Transverse colon (tissue), 4 donors: ENCODE measurements around the gene RUBCNL. TPM values are rescaled to one million over a fixed set of nuclear protein-coding genes. Genes with fewer than 3 reads are reported as not detected.

Experiments
- DNase-seq: peaks from one replicate; pipeline ENCODE4 v3.0.0-alpha.2; 2019
- H3K27ac ChIP-seq, 4 donors: fragments of 200-600 bp; sonication (generic); 2 replicates each; pipeline ENCODE4 v1.5.1; 2016 to 2018; ENCODE audit warnings: inconsistent platforms in 4 of 4
- H3K27me3 ChIP-seq: fragments of 200-600 bp; sonication (generic); 2 replicates; pipeline ENCODE4 v1.5.1; 2017; ENCODE audit warnings: inconsistent platforms
- H3K36me3 ChIP-seq, 4 donors: fragments of 200-600 bp; sonication (generic); 2 replicates each; pipeline ENCODE4 v1.5.1; 2017 to 2019; ENCODE audit warnings: inconsistent platforms in 4 of 4
- H3K4me1 ChIP-seq, 4 donors: fragments of 200-600 bp; sonication (generic); 2 replicates each; pipeline ENCODE4 v1.5.1; 2017 to 2020; ENCODE audit warnings: inconsistent platforms in 4 of 4
- H3K4me3 ChIP-seq, 4 donors: fragments of 200-600 bp; sonication (generic); 1 replicate in 1 of 4; 2 replicates in 3 of 4; pipeline versions ENCODE4 v1.5.1 to v1.6.1; 2017 to 2019; ENCODE audit warnings: inconsistent platforms in 4 of 4
- H3K9me3 ChIP-seq, 2 donors: fragments of 200-600 bp; sonication (generic); 2 replicates each; pipeline ENCODE4 v1.5.1; 2017 to 2019; ENCODE audit warnings: inconsistent platforms in 2 of 2
- CTCF ChIP-seq, 5 experiments: fragments of 200-600 bp in 3 of 5; fragments of 450-650 bp in 2 of 5; sonication (generic) in 3 of 5; IDR thresholded peaks; 1 replicate in 2 of 5; 2 replicates in 3 of 5; pipeline ENCODE4 v1.5.1; 2016 to 2017; ENCODE audit warnings: antibody characterized with exemption in 5 of 5, inconsistent platforms in 3 of 5, mild to moderate bottlenecking in 2 of 5, moderate library complexity in 1 of 5
- EP300 ChIP-seq: sonication (generic); formaldehyde crosslinking; IDR thresholded peaks from one replicate; pipeline ENCODE4 v1.6.1; 2017; ENCODE audit warnings: antibody characterized with exemption, low read depth
- POLR2A ChIP-seq: fragments of 450-650 bp; IDR thresholded peaks from one replicate; pipeline ENCODE4 v1.6.1; 2016; ENCODE audit warnings: antibody characterized with exemption, mild to moderate bottlenecking, moderate library complexity
- POLR2AphosphoS5 ChIP-seq, 3 donors: sonication (generic); formaldehyde crosslinking; IDR thresholded peaks; one replicate each; pipeline ENCODE4 v1.6.1; 2016; ENCODE audit warnings: antibody characterized with exemption in 3 of 3
- WGBS, 2 donors: methylation state at CpG; one replicate each; pipeline ENCODE4 v1.1.5; 2018; ENCODE audit warnings: low coverage in 1 of 2; 5-methylcytosine and 5-hydroxymethylcytosine counted together
- in situ Hi-C, 4 donors: fragments of 200-750 bp; cut with MboI; loops; one replicate each; pipeline versions ENCODE4 v1.15.0 to v1.15.1; 2017; ENCODE audit warnings: low sequenced_read_pairs in 3 of 4, low pct_ligation_motif_present in 1 of 4, low pct_unique_long_range_greater_than_20kb in 1 of 4
- intact Hi-C: fragments of 100-400 bp; cut with DNase I; formaldehyde crosslinking; loops from one replicate; pipeline ENCODE4 v1.15.1; 2023; ENCODE audit warnings: low total_unique reads
- total RNA-seq, 4 donors: library from RNA; depleted of rRNA; stranded (reverse); fragments of >200 nt; gene quantifications; one replicate each; pipeline ENCODE4 v1.1.0, GENCODE V29; 2016

RUBCNL gene
- total RNA-seq, 4 donors from 2014 or later, result 2.8 to 27.2 (median 14.2) TPM

GRCh38 chr13:46303742-46304385 is 83.2 kb downstream of the RUBCNL start:
- TF ChIP-seq POLR2AphosphoS5 (IDR thresholded peaks at IDR 0.05), result no peak
- TF ChIP-seq EP300, result no peak
- TF ChIP-seq POLR2A, result no peak
- no peak for TF ChIP-seq CTCF (IDR thresholded peaks at IDR 0.05)
- H3K27me3 ChIP-seq, result no peaks in the 10 kb centered on the region
- H3K36me3 ChIP-seq, result no peaks in the 10 kb centered on the region
- intact Hi-C loops (no loop called here), in situ Hi-C loops (no loop called here)
- no peak overlapping the region for H3K4me3 ChIP-seq
- H3K4me1 ChIP-seq, result no peaks in the 10 kb centered on the region
- DNase-seq, result no peak
- H3K27ac ChIP-seq, result peak overlapping the region in 1 of 4 donors; percentile 16
- WGBS, 2 donors, result 52 to 59% methylated on average over 5 to 7 of the region's 7 CpGs
- no peaks in the 10 kb centered on the region for H3K9me3 ChIP-seq

GRCh38 chr13:46297361-46297811 is 89.7 kb downstream of the RUBCNL start:
- in situ Hi-C loops (no loop called here), intact Hi-C loops (no loop called here)
- Histone ChIP-seq H3K9me3 (no peaks in the 10 kb centered on the region), H3K27me3 (no peaks in the 10 kb centered on the region), H3K27ac (peak overlapping the region in 1 of 4 donors; percentile 16), H3K36me3 (no peaks in the 10 kb centered on the region), H3K4me3 (no peak overlapping the region), H3K4me1 (no peaks in the 10 kb centered on the region)
- no peak for DNase-seq
- 25 to 60% methylated on average over 1 to 3 of the region's 3 CpGs for WGBS, 2 donors
- TF ChIP-seq EP300 (no peak), POLR2AphosphoS5 (IDR thresholded peaks at IDR 0.05) (no peak), POLR2A (no peak), CTCF (IDR thresholded peaks at IDR 0.05) (no peak)

- intact Hi-C loops (no loop called here), in situ Hi-C loops (no loop called here)
- Histone ChIP-seq H3K4me3 (no peak overlapping the region), H3K27me3 (no peaks in the 10 kb centered on the region), H3K27ac (peak overlapping the region; percentile 4 to 46 (median 20)), H3K4me1 (no peaks in the 10 kb centered on the region), H3K36me3 (no peaks in the 10 kb centered on the region), H3K9me3 (no peaks in the 10 kb centered on the region)
- no peak for DNase-seq
- TF ChIP-seq POLR2A (no peak), CTCF (IDR thresholded peaks at IDR 0.05) (no peak), EP300 (no peak), POLR2AphosphoS5 (IDR thresholded peaks at IDR 0.05) (no peak)
- WGBS, 2 donors, result 71% methylated on average over 3 of the region's 3 CpGs; no CpG with 5 or more reads in 1 of the 2 donors
These were observed 90.1 kb downstream of the RUBCNL start for GRCh38 chr13:46296921-46297320.

- no peak for DNase-seq
- H3K27ac ChIP-seq, result peak overlapping the region; percentile 4 to 46 (median 20)
- 40 to 74% methylated on average over 1 to 3 of the region's 3 CpGs for WGBS, 2 donors
- in situ Hi-C loops, result no loop called here
- no peaks in the 10 kb centered on the region for H3K36me3 ChIP-seq
- intact Hi-C loops, result no loop called here
- H3K27me3 ChIP-seq, result no peaks in the 10 kb centered on the region
- TF ChIP-seq EP300, result no peak
- no peak for TF ChIP-seq POLR2AphosphoS5 (IDR thresholded peaks at IDR 0.05)
- no peak for TF ChIP-seq CTCF (IDR thresholded peaks at IDR 0.05)
- no peak for TF ChIP-seq POLR2A
- no peak overlapping the region for H3K4me3 ChIP-seq
- H3K9me3 ChIP-seq, result no peaks in the 10 kb centered on the region
- H3K4me1 ChIP-seq, result no peaks in the 10 kb centered on the region
These were observed 90.8 kb downstream of the RUBCNL start for GRCh38 chr13:46296115-46296822.
